Neural cell (in vitro differentiated cells): ENCODE results near the gene ECEL1. TPM values are rescaled to one million over a fixed set of nuclear protein-coding genes. Genes with fewer than 3 reads are reported as not detected.

Experiments
- H2AFZ ChIP-seq: fragments of 200-600, 300-800 bp; sonication (generic), shearing (Covaris generic); 2 replicates; pipeline ENCODE4 v1.6.0; 2014; ENCODE audit warnings: low read depth, mild to moderate bottlenecking, antibody characterized with exemption, low read length, moderate library complexity
- H3F3A ChIP-seq: fragments of 200-600 bp; shearing (Covaris generic); 2 replicates; pipeline ENCODE4 v1.6.1; 2016; ENCODE audit warnings: mild to moderate bottlenecking, moderate library complexity, mixed read lengths, antibody characterized with exemption, low read length; ENCODE audit not compliant: insufficient read depth, poor library complexity, severe bottlenecking
- H3K27ac ChIP-seq: fragments of 200-600, 300-800 bp; sonication (generic), shearing (Covaris generic); 2 replicates; pipeline ENCODE4 v1.5.1; 2014; ENCODE audit warnings: mild to moderate bottlenecking, low read length, moderate library complexity
- H3K27me3 ChIP-seq: fragments of 300-800, 200-600 bp; sonication (generic), shearing (Covaris generic); 2 replicates; pipeline ENCODE4 v1.6.0; 2014; ENCODE audit warnings: mild to moderate bottlenecking, low read depth, low read length, moderate library complexity; ENCODE audit not compliant: insufficient read depth
- H3K36me3 ChIP-seq: fragments of 300-800, 200-600 bp; sonication (generic), shearing (Covaris generic); 2 replicates; pipeline ENCODE4 v1.5.1; 2014; ENCODE audit warnings: mild to moderate bottlenecking, antibody characterized with exemption, low read length, moderate library complexity; ENCODE audit not compliant: insufficient read depth
- H3K4me2 ChIP-seq: fragments of 300-800, 200-600 bp; sonication (generic), shearing (Covaris generic); 2 replicates; pipeline ENCODE4 v1.6.0; 2014; ENCODE audit warnings: mild to moderate bottlenecking, low read length
- H3K4me3 ChIP-seq: fragments of 300-800, 200-600 bp; sonication (generic), shearing (Covaris generic); 2 replicates; pipeline ENCODE4 v1.5.1; 2014; ENCODE audit warnings: mild to moderate bottlenecking, low read length, moderate library complexity
- H3K79me2 ChIP-seq: fragments of 200-600 bp; shearing (Covaris generic); replicated peaks from 2 replicates; pipeline ENCODE4 v1.6.0; 2014; ENCODE audit warnings: mild to moderate bottlenecking, low read length, moderate library complexity; ENCODE audit not compliant: insufficient read depth
- H3K9ac ChIP-seq: fragments of 300-800, 200-600 bp; sonication (generic), shearing (Covaris generic); 2 replicates; pipeline ENCODE4 v1.6.1; 2016; ENCODE audit warnings: mild to moderate bottlenecking, low read length, mixed read lengths
- H3K9me2 ChIP-seq: fragments of 200-600 bp; shearing (Covaris generic); 2 replicates; pipeline ENCODE4 v1.6.1; 2016; ENCODE audit warnings: mild to moderate bottlenecking, low read length, mixed read lengths; ENCODE audit not compliant: insufficient read depth
- H3K9me3 ChIP-seq: fragments of 200-600, 300-800 bp; sonication (generic), shearing (Covaris generic); 2 replicates; pipeline ENCODE4 v1.6.1; 2016; ENCODE audit warnings: mild to moderate bottlenecking, mixed run types, low read length, moderate library complexity, mixed read lengths
- H4K20me1 ChIP-seq: fragments of 200-600 bp; shearing (Covaris generic); 2 replicates; pipeline ENCODE4 v1.6.1; 2016; ENCODE audit warnings: mild to moderate bottlenecking, mixed run types; ENCODE audit not compliant: insufficient read depth
- CTCF ChIP-seq: fragments of 450-650 bp; IDR thresholded peaks from 2 replicates; pipeline ENCODE4 v1.5.1; 2014; ENCODE audit warnings: antibody characterized with exemption, mild to moderate bottlenecking, moderate library complexity; ENCODE audit not compliant: poor library complexity, severe bottlenecking
- EP300 ChIP-seq: fragments of 450-650 bp; conservative IDR thresholded peaks from 2 replicates; pipeline ENCODE4 v1.6.1; 2014; ENCODE audit warnings: antibody characterized with exemption, mild to moderate bottlenecking, moderate library complexity; ENCODE audit not compliant: poor library complexity, severe bottlenecking
- EZH2 ChIP-seq: fragments of 200-600, 300-800 bp; shearing (Covaris generic), sonication (generic); IDR thresholded peaks from 2 replicates; pipeline ENCODE4 v1.6.1; 2014; ENCODE audit warnings: antibody characterized with exemption, low read length, borderline replicate concordance, mild to moderate bottlenecking; ENCODE audit not compliant: insufficient read depth, poor library complexity, severe bottlenecking
- MXI1 ChIP-seq: fragments of 450-650 bp; conservative IDR thresholded peaks from 2 replicates; pipeline ENCODE4 v1.6.1; 2014; ENCODE audit warnings: antibody characterized with exemption, mild to moderate bottlenecking; ENCODE audit not compliant: poor library complexity, severe bottlenecking
- POLR2AphosphoS5 ChIP-seq: IDR thresholded peaks from 2 replicates; pipeline ENCODE4 v1.6.1; 2012
- RAD21 ChIP-seq: fragments of 450-650 bp; conservative IDR thresholded peaks from 2 replicates; pipeline ENCODE4 v1.6.1; 2014; ENCODE audit warnings: antibody characterized with exemption, mild to moderate bottlenecking, moderate library complexity
- SMC3 ChIP-seq: fragments of 450-650 bp; conservative IDR thresholded peaks from 2 replicates; pipeline ENCODE4 v1.6.1; 2014; ENCODE audit warnings: antibody characterized with exemption, mild to moderate bottlenecking, moderate library complexity; ENCODE audit not compliant: poor library complexity
- TAF1 ChIP-seq: IDR thresholded peaks from 2 replicates; pipeline ENCODE4 v1.6.1; 2012; ENCODE audit warnings: low read depth
- polyA minus RNA-seq: library from RNA; depleted of rRNA, polyadenylated mRNA; stranded (reverse); fragments of >200 nt; gene quantifications from 2 replicates; pipeline ENCODE4 v1.2.3, GENCODE V29; 2014
- polyA plus RNA-seq: library from polyadenylated mRNA; depleted of rRNA; stranded (reverse); fragments of >200 nt; gene quantifications from 2 replicates; pipeline ENCODE4 v1.2.3, GENCODE V29; 2014
- TF ChIP-seq, protein P1 (sequence below): IDR thresholded peaks from 2 replicates; pipeline ENCODE4 v1.6.1; 2012; ENCODE audit warnings: borderline replicate concordance

Gene ECEL1
- polyA plus RNA-seq (60.9 and 75.6 TPM in 2 replicates), polyA minus RNA-seq (43.1 and 46.3 TPM in 2 replicates)

- Histone ChIP-seq H3K27ac (peak within 1 kb of the TSS; percentile 39), H3K79me2 (no peaks in the 10 kb centered on the region), H3K36me3 (no peaks in the 10 kb centered on the region), H3K4me3 (peak within 1 kb of the TSS; percentile 67), H4K20me1 (no peaks in the 10 kb centered on the region), H2AFZ (no peak within 1 kb of the TSS), H3K9me3 (no peaks in the 10 kb centered on the region), H3K27me3 (peaks cover 45% of the 10 kb centered on the region), H3K9me2 (no peaks in the 10 kb centered on the region), H3K9ac (peak within 1 kb of the TSS; percentile 62), H3F3A (no peaks in the 10 kb centered on the region), H3K4me2 (peak within 1 kb of the TSS; percentile 39)
- TF ChIP-seq MXI1 (peak; percentile 9), EP300 (no peak), RAD21 (no peak), CTCF (no peak), SMC3 (peak; percentile 16), TAF1 (no peak), EZH2 (no peak), POLR2AphosphoS5 (peak; percentile 19)
- TF ChIP-seq, protein P1, sequence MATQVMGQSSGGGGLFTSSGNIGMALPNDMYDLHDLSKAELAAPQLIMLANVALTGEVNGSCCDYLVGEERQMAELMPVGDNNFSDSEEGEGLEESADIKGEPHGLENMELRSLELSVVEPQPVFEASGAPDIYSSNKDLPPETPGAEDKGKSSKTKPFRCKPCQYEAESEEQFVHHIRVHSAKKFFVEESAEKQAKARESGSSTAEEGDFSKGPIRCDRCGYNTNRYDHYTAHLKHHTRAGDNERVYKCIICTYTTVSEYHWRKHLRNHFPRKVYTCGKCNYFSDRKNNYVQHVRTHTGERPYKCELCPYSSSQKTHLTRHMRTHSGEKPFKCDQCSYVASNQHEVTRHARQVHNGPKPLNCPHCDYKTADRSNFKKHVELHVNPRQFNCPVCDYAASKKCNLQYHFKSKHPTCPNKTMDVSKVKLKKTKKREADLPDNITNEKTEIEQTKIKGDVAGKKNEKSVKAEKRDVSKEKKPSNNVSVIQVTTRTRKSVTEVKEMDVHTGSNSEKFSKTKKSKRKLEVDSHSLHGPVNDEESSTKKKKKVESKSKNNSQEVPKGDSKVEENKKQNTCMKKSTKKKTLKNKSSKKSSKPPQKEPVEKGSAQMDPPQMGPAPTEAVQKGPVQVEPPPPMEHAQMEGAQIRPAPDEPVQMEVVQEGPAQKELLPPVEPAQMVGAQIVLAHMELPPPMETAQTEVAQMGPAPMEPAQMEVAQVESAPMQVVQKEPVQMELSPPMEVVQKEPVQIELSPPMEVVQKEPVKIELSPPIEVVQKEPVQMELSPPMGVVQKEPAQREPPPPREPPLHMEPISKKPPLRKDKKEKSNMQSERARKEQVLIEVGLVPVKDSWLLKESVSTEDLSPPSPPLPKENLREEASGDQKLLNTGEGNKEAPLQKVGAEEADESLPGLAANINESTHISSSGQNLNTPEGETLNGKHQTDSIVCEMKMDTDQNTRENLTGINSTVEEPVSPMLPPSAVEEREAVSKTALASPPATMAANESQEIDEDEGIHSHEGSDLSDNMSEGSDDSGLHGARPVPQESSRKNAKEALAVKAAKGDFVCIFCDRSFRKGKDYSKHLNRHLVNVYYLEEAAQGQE: no peak
Measured at GRCh38 chr2:232487385-232488096, at the start of gene ECEL1. ECEL1 (minus strand) TSS chr2:232487834; CDS start chr2:232486653, 1,181 bp downstream.

GRCh38 chr2:232537079-232537478 is 49.4 kb upstream of the ECEL1 start:
- no peaks in the 10 kb centered on the region for H3K27me3 ChIP-seq
- no peak overlapping the region for H3K4me3 ChIP-seq
- no peaks in the 10 kb centered on the region for H3F3A ChIP-seq
- H3K36me3 ChIP-seq: no peaks in the 10 kb centered on the region
- H3K9me2 ChIP-seq: no peaks in the 10 kb centered on the region
- H3K27ac ChIP-seq: no peak overlapping the region
- no peak overlapping the region for H2AFZ ChIP-seq
- no peaks in the 10 kb centered on the region for H3K79me2 ChIP-seq
- H3K9ac ChIP-seq: no peak overlapping the region
- H3K9me3 ChIP-seq: no peaks in the 10 kb centered on the region
- TF ChIP-seq POLR2AphosphoS5: no peak
- H4K20me1 ChIP-seq: no peaks in the 10 kb centered on the region
- H3K4me2 ChIP-seq: no peak overlapping the region
